Upper lobe of right lung (tissue), 1 donor: ENCODE results near the gene GALNT18. TPM values are rescaled to one million over a fixed set of nuclear protein-coding genes. Genes with fewer than 3 reads are reported as not detected.

ENCODE experiments used
- ATAC-seq: fragments of 200-7000 bp; cut with Tn5 transposase; one replicate; pipeline ENCODE4 v1.9.1; 2020; ENCODE audit warnings: mild to moderate bottlenecking, moderate library complexity
- DNase-seq: peaks from one replicate; pipeline ENCODE4 v3.0.0-alpha.2; 2020
- H3K27ac ChIP-seq: fragments of 200-600 bp; one replicate; pipeline ENCODE4 v1.8.0; 2022
- H3K27me3 ChIP-seq: fragments of 200-600 bp; one replicate; pipeline ENCODE4 v1.8.0; 2022; ENCODE audit warnings: mild to moderate bottlenecking
- H3K36me3 ChIP-seq: fragments of 200-600 bp; one replicate; pipeline ENCODE4 v1.8.0; 2022
- H3K4me1 ChIP-seq: fragments of 200-600 bp; one replicate; pipeline ENCODE4 v1.8.0; 2022
- H3K4me3 ChIP-seq: fragments of 200-600 bp; one replicate; pipeline ENCODE4 v1.8.0; 2022; ENCODE audit warnings: mild to moderate bottlenecking
- H3K9me3 ChIP-seq: fragments of 200-600 bp; one replicate; pipeline ENCODE4 v1.8.0; 2022
- CTCF ChIP-seq: fragments of 200-600 bp; IDR thresholded peaks from one replicate; pipeline ENCODE4 v1.8.0; 2022; ENCODE audit warnings: antibody characterized with exemption
- intact Hi-C: fragments of 100-400 bp; cut with DNase I; formaldehyde crosslinking; loops from one replicate; pipeline ENCODE4 v1.11.0; 2022
- total RNA-seq: library from RNA; stranded (reverse); fragmentation: NEBNext Ultra II Directional; extraction: Animal tissue kit (Norgen Biotek cat#: 25700); gene quantifications from one replicate; pipeline ENCODE4 v1.2.1, GENCODE V29; 2021
- donor health status: DM: no; HTN: yes; CAD: no; lungs with severe emphysema.

The GALNT18 gene
- total RNA-seq, 1 donor from 2014 or later, result 55.5 TPM

- no peak for DNase-seq
- no peaks in the 10 kb centered on the region for H3K9me3 ChIP-seq
- H3K4me3 ChIP-seq, result no peak overlapping the region
- peak; percentile 60 for ATAC-seq
- no peak overlapping the region for H3K27ac ChIP-seq
- no peaks in the 10 kb centered on the region for H3K27me3 ChIP-seq
- no peaks in the 10 kb centered on the region for H3K36me3 ChIP-seq
- TF ChIP-seq CTCF, result no peak
- intact Hi-C loops, result no loop called here
- peaks cover 17% of the 10 kb centered on the region for H3K4me1 ChIP-seq
Measured at GRCh38 chr11:11291041-11292015, 330.5 kb downstream of the GALNT18 start.

GRCh38 chr11:11290354-11290753 lies 331.5 kb downstream of the GALNT18 start:
- Histone ChIP-seq H3K36me3 (no peaks in the 10 kb centered on the region), H3K4me1 (peaks cover 17% of the 10 kb centered on the region), H3K27ac (no peak overlapping the region), H3K27me3 (no peaks in the 10 kb centered on the region), H3K4me3 (no peak overlapping the region), H3K9me3 (no peaks in the 10 kb centered on the region)
- no peak for DNase-seq
- no peak for TF ChIP-seq CTCF
- intact Hi-C loops, result no loop called here
- ATAC-seq, result no peak

- no peaks in the 10 kb centered on the region for H3K9me3 ChIP-seq
- no peak for TF ChIP-seq CTCF
- DNase-seq (no peak), ATAC-seq (no peak)
- H3K27me3 ChIP-seq, result no peaks in the 10 kb centered on the region
- H3K27ac ChIP-seq, result no peak overlapping the region
- intact Hi-C loops, result no loop called here
- no peak overlapping the region for H3K4me3 ChIP-seq
- H3K4me1 ChIP-seq, result peaks cover 17% of the 10 kb centered on the region
- no peaks in the 10 kb centered on the region for H3K36me3 ChIP-seq
Measured at GRCh38 chr11:11289669-11290068, 332.1 kb downstream of the GALNT18 start.

GRCh38 chr11:11288972-11289616 lies 332.7 kb downstream of the GALNT18 start:
- intact Hi-C loops, result no loop called here
- no peak for TF ChIP-seq CTCF
- Histone ChIP-seq H3K27ac (no peak overlapping the region), H3K4me1 (peaks cover 17% of the 10 kb centered on the region), H3K36me3 (no peaks in the 10 kb centered on the region), H3K9me3 (no peaks in the 10 kb centered on the region), H3K4me3 (no peak overlapping the region), H3K27me3 (no peaks in the 10 kb centered on the region)
- DNase-seq (no peak), ATAC-seq (no peak)

- peaks cover 12% of the 10 kb centered on the region for H3K4me1 ChIP-seq
- H3K27me3 ChIP-seq, result no peaks in the 10 kb centered on the region
- DNase-seq, result no peak
- H3K4me3 ChIP-seq, result no peak overlapping the region
- TF ChIP-seq CTCF, result no peak
- no peaks in the 10 kb centered on the region for H3K36me3 ChIP-seq
- ATAC-seq, result peak; percentile 14
- intact Hi-C loops, result no loop called here
- H3K27ac ChIP-seq, result no peak overlapping the region
- no peaks in the 10 kb centered on the region for H3K9me3 ChIP-seq
Measured at GRCh38 chr11:11284481-11284880, 337.3 kb downstream of the GALNT18 start.
